Duodenal mucosa (tissue), 2 donors: ENCODE results near the gene ASB2.

Source experiments
- H3K27ac ChIP-seq: one replicate; pipeline ENCODE4 v1.7.0; 2013; ENCODE audit warnings: low read depth, low read length
- H3K27me3 ChIP-seq, 2 donors: one replicate each; pipeline ENCODE4 v1.7.0; 2013; ENCODE audit warnings: low read length in 2 of 2, control low read depth in 1 of 2; ENCODE audit not compliant: insufficient read depth in 2 of 2, control insufficient read depth in 1 of 2
- H3K36me3 ChIP-seq, 2 donors: one replicate each; pipeline ENCODE4 v1.7.0; 2013; ENCODE audit warnings: low read length in 2 of 2, control low read depth in 1 of 2; ENCODE audit not compliant: insufficient read depth in 2 of 2, control insufficient read depth in 1 of 2
- H3K4me1 ChIP-seq, 2 donors: one replicate each; pipeline ENCODE4 v1.7.0; 2013; ENCODE audit warnings: low read length in 2 of 2, control low read depth in 1 of 2; ENCODE audit not compliant: insufficient read depth in 2 of 2, control insufficient read depth in 1 of 2
- H3K4me3 ChIP-seq, 2 donors: one replicate each; pipeline ENCODE4 v1.7.0; 2013; ENCODE audit warnings: low read length in 2 of 2, low read depth in 1 of 2
- H3K9ac ChIP-seq, 2 donors: one replicate each; pipeline ENCODE4 v1.7.0; 2013; ENCODE audit warnings: low read length in 2 of 2, low read depth in 1 of 2
- H3K9me3 ChIP-seq, 2 donors: one replicate each; pipeline ENCODE4 v1.7.0; 2013; ENCODE audit warnings: low read length in 2 of 2, control low read depth in 1 of 2; ENCODE audit not compliant: control insufficient read depth in 1 of 2

Gene ASB2

GRCh38 chr14:93930989-93931307, 45.4 kb downstream of the ASB2 start:
- H3K9ac ChIP-seq, result no peak overlapping the region
- no peaks in the 10 kb centered on the region for H3K4me1 ChIP-seq
- peaks cover 0 to 29% of the 10 kb centered on the region in 2 donors for H3K36me3 ChIP-seq
- no peaks in the 10 kb centered on the region for H3K27me3 ChIP-seq
- H3K9me3 ChIP-seq, result no peaks in the 10 kb centered on the region
- H3K27ac ChIP-seq, result no peak overlapping the region
- H3K4me3 ChIP-seq, result no peak overlapping the region

- Histone ChIP-seq H3K4me1 (no peaks in the 10 kb centered on the region), H3K9ac (no peak overlapping the region), H3K9me3 (no peaks in the 10 kb centered on the region), H3K36me3 (peaks cover 0 to 23% of the 10 kb centered on the region in 2 donors), H3K27ac (no peak overlapping the region), H3K27me3 (no peaks in the 10 kb centered on the region), H3K4me3 (no peak overlapping the region)
Observed at GRCh38 chr14:93930296-93930988, 45.9 kb downstream of the ASB2 start.

- no peak overlapping the region for H3K27ac ChIP-seq
- no peaks in the 10 kb centered on the region for H3K9me3 ChIP-seq
- no peaks in the 10 kb centered on the region for H3K27me3 ChIP-seq
- H3K9ac ChIP-seq, result no peak overlapping the region
- peaks cover 0 to 17% of the 10 kb centered on the region in 2 donors for H3K36me3 ChIP-seq
- H3K4me1 ChIP-seq, result no peaks in the 10 kb centered on the region
- no peak overlapping the region for H3K4me3 ChIP-seq
Observed at GRCh38 chr14:93929657-93930056, 46.7 kb downstream of the ASB2 start.

- Histone ChIP-seq H3K4me3 (no peak overlapping the region), H3K27me3 (no peaks in the 10 kb centered on the region), H3K9me3 (no peaks in the 10 kb centered on the region), H3K36me3 (peaks cover 0 to 12% of the 10 kb centered on the region in 2 donors), H3K27ac (no peak overlapping the region), H3K4me1 (no peaks in the 10 kb centered on the region), H3K9ac (no peak overlapping the region)
Observed at GRCh38 chr14:93929048-93929535, 47.3 kb downstream of the ASB2 start.

GRCh38 chr14:93928184-93929047, 48.0 kb downstream of the ASB2 start:
- Histone ChIP-seq H3K9ac (no peak overlapping the region), H3K36me3 (peaks cover 0 to 6% of the 10 kb centered on the region in 2 donors), H3K4me1 (no peaks in the 10 kb centered on the region), H3K4me3 (no peak overlapping the region), H3K27me3 (no peaks in the 10 kb centered on the region), H3K27ac (no peak overlapping the region), H3K9me3 (no peaks in the 10 kb centered on the region)

- H3K4me3 ChIP-seq, result no peak overlapping the region
- H3K27me3 ChIP-seq, result no peaks in the 10 kb centered on the region
- no peak overlapping the region for H3K9ac ChIP-seq
- H3K36me3 ChIP-seq, result peaks cover 0 to 4% of the 10 kb centered on the region in 2 donors
- no peaks in the 10 kb centered on the region for H3K4me1 ChIP-seq
- no peak overlapping the region for H3K27ac ChIP-seq
- H3K9me3 ChIP-seq, result no peaks in the 10 kb centered on the region
Observed at GRCh38 chr14:93927800-93928145, 48.6 kb downstream of the ASB2 start.

- Histone ChIP-seq H3K27ac (no peak within 1 kb of the TSS), H3K36me3 (peaks cover 0 to 4% of the 10 kb centered on the region in 2 donors), H3K4me1 (no peaks in the 10 kb centered on the region), H3K9ac (no peak within 1 kb of the TSS), H3K4me3 (no peak within 1 kb of the TSS), H3K27me3 (no peaks in the 10 kb centered on the region), H3K9me3 (no peaks in the 10 kb centered on the region)
Observed at GRCh38 chr14:93926873-93927799, 49.2 kb downstream of the ASB2 start, which contains the start of gene FAM181A. Gene FAM181A, plus strand, starts transcription at chr14:93927344. Its CDS starts 942 bp downstream, at chr14:93928286.

GRCh38 chr14:93926245-93926872, 50.0 kb downstream of the ASB2 start:
- Histone ChIP-seq H3K36me3 (peaks cover 0 to 4% of the 10 kb centered on the region in 2 donors), H3K9me3 (no peaks in the 10 kb centered on the region), H3K27me3 (no peaks in the 10 kb centered on the region), H3K4me3 (no peak overlapping the region), H3K4me1 (no peaks in the 10 kb centered on the region), H3K27ac (no peak overlapping the region), H3K9ac (no peak overlapping the region)

GRCh38 chr14:93925374-93925895, 50.9 kb downstream of the ASB2 start:
- Histone ChIP-seq H3K9ac (no peak overlapping the region), H3K27ac (no peak overlapping the region), H3K4me1 (no peaks in the 10 kb centered on the region), H3K36me3 (no peaks in the 10 kb centered on the region), H3K4me3 (no peak overlapping the region), H3K27me3 (no peaks in the 10 kb centered on the region), H3K9me3 (no peaks in the 10 kb centered on the region)
